Liver (tissue), 9 donors: ENCODE data around the gene KLHL14. TPM values are rescaled to one million over a fixed set of nuclear protein-coding genes. Genes with fewer than 3 reads are reported as not detected.

Source experiments
- DNase-seq: peaks from one replicate; pipeline ENCODE4 v3.0.0-alpha.2; 2017; ENCODE audit warnings: low spot score
- H3K27ac ChIP-seq, 2 donors: one replicate each; pipeline ENCODE4 v1.7.0; 2013; ENCODE audit warnings: inconsistent platforms in 2 of 2, low read length in 2 of 2, control low read depth in 1 of 2, low read depth in 1 of 2, mild to moderate bottlenecking in 1 of 2
- H3K27me3 ChIP-seq, 4 donors: one replicate each; pipeline versions ENCODE4 v1.6.1 to v1.7.0; 2013; ENCODE audit warnings: low read length in 3 of 4, inconsistent platforms in 1 of 4, mild to moderate bottlenecking in 1 of 4, moderate library complexity in 1 of 4; ENCODE audit not compliant: control insufficient read depth in 4 of 4, insufficient read depth in 4 of 4
- H3K36me3 ChIP-seq, 4 donors: one replicate each; pipeline versions ENCODE4 v1.6.1 to v1.7.0; 2013; ENCODE audit warnings: low read length in 3 of 4, mild to moderate bottlenecking in 3 of 4, low read depth in 1 of 4, moderate library complexity in 1 of 4; ENCODE audit not compliant: control insufficient read depth in 4 of 4, insufficient read depth in 3 of 4
- H3K4me1 ChIP-seq, 4 donors: one replicate each; pipeline versions ENCODE4 v1.6.1 to v1.7.0; 2013; ENCODE audit warnings: low read length in 3 of 4, mild to moderate bottlenecking in 3 of 4, moderate library complexity in 1 of 4; ENCODE audit not compliant: control insufficient read depth in 4 of 4, insufficient read depth in 4 of 4
- H3K4me3 ChIP-seq, 3 donors: one replicate each; pipeline versions ENCODE4 v1.6.1 to v1.7.0; 2013; ENCODE audit warnings: low read length in 3 of 3, control low read depth in 1 of 3, low read depth in 1 of 3, mild to moderate bottlenecking in 1 of 3
- H3K9ac ChIP-seq, 2 donors: one replicate each; pipeline ENCODE4 v1.7.0; 2013; ENCODE audit warnings: low read length in 2 of 2, mild to moderate bottlenecking in 2 of 2, moderate library complexity in 2 of 2, control low read depth in 1 of 2, low read depth in 1 of 2
- H3K9me3 ChIP-seq, 4 donors: one replicate each; pipeline versions ENCODE4 v1.6.1 to v1.7.0; 2013; ENCODE audit warnings: low read length in 3 of 4; ENCODE audit not compliant: control insufficient read depth in 4 of 4
- EGR1 ChIP-seq, 2 donors: IDR thresholded peaks; 2 replicates each; pipeline ENCODE4 v1.6.1; 2016 to 2018; ENCODE audit warnings: antibody characterized with exemption in 2 of 2, low read depth in 2 of 2
- FOXA2 ChIP-seq: IDR thresholded peaks from 2 replicates; pipeline ENCODE4 v1.6.1; 2016; ENCODE audit warnings: antibody characterized with exemption
- HNF4A ChIP-seq, 2 donors: conservative IDR thresholded peaks; 2 replicates each; pipeline ENCODE4 v1.6.1; 2016; ENCODE audit warnings: antibody characterized with exemption in 2 of 2, mild to moderate bottlenecking in 2 of 2
- HNF4G ChIP-seq: IDR thresholded peaks from 2 replicates; pipeline ENCODE4 v1.6.1; 2016; ENCODE audit warnings: antibody characterized with exemption
- RAD21 ChIP-seq, 2 donors: IDR thresholded peaks; 2 replicates each; pipeline ENCODE4 v1.6.1; 2016; ENCODE audit warnings: antibody characterized with exemption in 2 of 2, mild to moderate bottlenecking in 2 of 2
- RXRA ChIP-seq, 2 donors: IDR thresholded peaks; 2 replicates each; pipeline ENCODE4 v1.6.1; 2017 to 2018; ENCODE audit warnings: antibody characterized with exemption in 2 of 2, mild to moderate bottlenecking in 1 of 2
- SP1 ChIP-seq: IDR thresholded peaks from 2 replicates; pipeline ENCODE4 v1.6.1; 2018; ENCODE audit warnings: antibody characterized with exemption, mild to moderate bottlenecking
- TAF1 ChIP-seq: conservative IDR thresholded peaks from 2 replicates; pipeline ENCODE4 v1.6.1; 2016; ENCODE audit warnings: antibody characterized with exemption, mild to moderate bottlenecking
- WGBS: extraction: QIAGEN DNeasy Blood & Tissue Kit; methylation state at CpG from one replicate; pipeline ENCODE4 v1.1.7; 2013; 5-methylcytosine and 5-hydroxymethylcytosine counted together
- polyA plus RNA-seq, 2 donors: library from polyadenylated mRNA; stranded (reverse) in 1 of 2; unstranded in 1 of 2; fragments of 200-250 nt in 1 of 2; fragments of >200 nt in 1 of 2; fragmentation: Nextera tagmentation in 1 of 2; extraction: Ambion mirVana in 1 of 2; gene quantifications; one replicate each; pipeline versions ENCODE4 v1.2.1 to v1.2.3, GENCODE V29; 2013 to 2015
- total RNA-seq, 2 donors: library from RNA; depleted of rRNA; stranded (reverse); fragments of >200 nt; gene quantifications; one replicate each; pipeline ENCODE4 v1.2.3, GENCODE V29; 2014
- TF ChIP-seq, protein P1 (sequence below): IDR thresholded peaks from 2 replicates; pipeline ENCODE4 v1.6.1; 2016; ENCODE audit warnings: antibody characterized with exemption
- TF ChIP-seq, protein P2 (sequence below): IDR thresholded peaks from 2 replicates; pipeline ENCODE4 v1.6.1; 2016; ENCODE audit warnings: antibody characterized with exemption
- TF ChIP-seq, protein P3 (sequence below): fragments of 150-350 bp; IDR thresholded peaks from 2 replicates; pipeline ENCODE4 v1.5.1; 2017; ENCODE audit warnings: improper control_type of control experiment, low read depth, low read length; ENCODE audit not compliant: missing input control
- donor health status: healthy.
- donor health status: healthy.
- donor health status: healthy.
- donor health status: healthy.
- donor health status: healthy.

The KLHL14 gene
- total and polyA plus RNA-seq, 4 donors: 0.02 to 1.1 (median 0.15) TPM

GRCh38 chr18:32722279-32722678, 50.5 kb downstream of the KLHL14 start (continued):
- TF ChIP-seq, protein P1, sequence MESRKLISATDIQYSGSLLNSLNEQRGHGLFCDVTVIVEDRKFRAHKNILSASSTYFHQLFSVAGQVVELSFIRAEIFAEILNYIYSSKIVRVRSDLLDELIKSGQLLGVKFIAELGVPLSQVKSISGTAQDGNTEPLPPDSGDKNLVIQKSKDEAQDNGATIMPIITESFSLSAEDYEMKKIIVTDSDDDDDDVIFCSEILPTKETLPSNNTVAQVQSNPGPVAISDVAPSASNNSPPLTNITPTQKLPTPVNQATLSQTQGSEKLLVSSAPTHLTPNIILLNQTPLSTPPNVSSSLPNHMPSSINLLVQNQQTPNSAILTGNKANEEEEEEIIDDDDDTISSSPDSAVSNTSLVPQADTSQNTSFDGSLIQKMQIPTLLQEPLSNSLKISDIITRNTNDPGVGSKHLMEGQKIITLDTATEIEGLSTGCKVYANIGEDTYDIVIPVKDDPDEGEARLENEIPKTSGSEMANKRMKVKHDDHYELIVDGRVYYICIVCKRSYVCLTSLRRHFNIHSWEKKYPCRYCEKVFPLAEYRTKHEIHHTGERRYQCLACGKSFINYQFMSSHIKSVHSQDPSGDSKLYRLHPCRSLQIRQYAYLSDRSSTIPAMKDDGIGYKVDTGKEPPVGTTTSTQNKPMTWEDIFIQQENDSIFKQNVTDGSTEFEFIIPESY: no peak
- TF ChIP-seq, protein P2, sequence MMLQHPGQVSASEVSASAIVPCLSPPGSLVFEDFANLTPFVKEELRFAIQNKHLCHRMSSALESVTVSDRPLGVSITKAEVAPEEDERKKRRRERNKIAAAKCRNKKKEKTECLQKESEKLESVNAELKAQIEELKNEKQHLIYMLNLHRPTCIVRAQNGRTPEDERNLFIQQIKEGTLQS: no peak
- no peak for TF ChIP-seq TAF1

- Histone ChIP-seq H3K27me3 (no peaks in the 10 kb centered on the region), H3K4me3 (no peak overlapping the region), H3K9me3 (no peaks in the 10 kb centered on the region), H3K9ac (no peak overlapping the region), H3K27ac (no peak overlapping the region), H3K36me3 (no peaks in the 10 kb centered on the region), H3K4me1 (no peaks in the 10 kb centered on the region)
- no peak for TF ChIP-seq RXRA (IDR thresholded peaks at IDR 0.05)
- TF ChIP-seq HNF4A (conservative IDR thresholded peaks at IDR 0.05): no peak
- TF ChIP-seq, protein P3, sequence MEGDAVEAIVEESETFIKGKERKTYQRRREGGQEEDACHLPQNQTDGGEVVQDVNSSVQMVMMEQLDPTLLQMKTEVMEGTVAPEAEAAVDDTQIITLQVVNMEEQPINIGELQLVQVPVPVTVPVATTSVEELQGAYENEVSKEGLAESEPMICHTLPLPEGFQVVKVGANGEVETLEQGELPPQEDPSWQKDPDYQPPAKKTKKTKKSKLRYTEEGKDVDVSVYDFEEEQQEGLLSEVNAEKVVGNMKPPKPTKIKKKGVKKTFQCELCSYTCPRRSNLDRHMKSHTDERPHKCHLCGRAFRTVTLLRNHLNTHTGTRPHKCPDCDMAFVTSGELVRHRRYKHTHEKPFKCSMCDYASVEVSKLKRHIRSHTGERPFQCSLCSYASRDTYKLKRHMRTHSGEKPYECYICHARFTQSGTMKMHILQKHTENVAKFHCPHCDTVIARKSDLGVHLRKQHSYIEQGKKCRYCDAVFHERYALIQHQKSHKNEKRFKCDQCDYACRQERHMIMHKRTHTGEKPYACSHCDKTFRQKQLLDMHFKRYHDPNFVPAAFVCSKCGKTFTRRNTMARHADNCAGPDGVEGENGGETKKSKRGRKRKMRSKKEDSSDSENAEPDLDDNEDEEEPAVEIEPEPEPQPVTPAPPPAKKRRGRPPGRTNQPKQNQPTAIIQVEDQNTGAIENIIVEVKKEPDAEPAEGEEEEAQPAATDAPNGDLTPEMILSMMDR: no peak
- TF ChIP-seq TAF1: no peak
- TF ChIP-seq SP1: no peak
- WGBS: 96% methylated on average over 4 of the region's 4 CpGs
- no peak for DNase-seq
These were observed 55.7 kb downstream of the KLHL14 start for GRCh38 chr18:32717126-32717525.

- 1% methylated on average over 4 of the region's 4 CpGs for WGBS
- Histone ChIP-seq H3K4me3 (no peak overlapping the region), H3K9me3 (no peaks in the 10 kb centered on the region), H3K9ac (no peak overlapping the region), H3K4me1 (no peaks in the 10 kb centered on the region), H3K36me3 (no peaks in the 10 kb centered on the region), H3K27ac (no peak overlapping the region), H3K27me3 (no peaks in the 10 kb centered on the region)
- TF ChIP-seq FOXA2: no peak
- TF ChIP-seq EGR1 (IDR thresholded peaks at IDR 0.05; ENCODE audit: low read depth in 2 of 2): no peak
- TF ChIP-seq, protein P3: peak; percentile 68
- TF ChIP-seq HNF4A (conservative IDR thresholded peaks at IDR 0.05): peak; percentile 72 to 91
- TF ChIP-seq, protein P2: no peak
- TF ChIP-seq HNF4G: peak; percentile 56
- TF ChIP-seq RAD21 (IDR thresholded peaks at IDR 0.05): peak; percentile 79 to 87
- no peak for DNase-seq
These were observed 58.2 kb downstream of the KLHL14 start for GRCh38 chr18:32714571-32715148.
